Stimulated activated CD8-positive, alpha-beta memory T cell treated with anti-CD3 and anti-CD28 coated beads, Interleukin-4, amount 100 ng/mL, for 1 hour (primary cell): ENCODE measurements around the gene GDF11.

Experiments used
- DNase-seq, 2 donors: peaks; one replicate each; pipeline ENCODE4 v3.0.0-alpha.2; 2020; ENCODE audit warnings: low read depth in 2 of 2, low spot score in 1 of 2

GDF11 gene

GRCh38 chr12:55706568-55707218, 36.2 kb upstream of the GDF11 start:
- DNase-seq, result no peak

DNA sequence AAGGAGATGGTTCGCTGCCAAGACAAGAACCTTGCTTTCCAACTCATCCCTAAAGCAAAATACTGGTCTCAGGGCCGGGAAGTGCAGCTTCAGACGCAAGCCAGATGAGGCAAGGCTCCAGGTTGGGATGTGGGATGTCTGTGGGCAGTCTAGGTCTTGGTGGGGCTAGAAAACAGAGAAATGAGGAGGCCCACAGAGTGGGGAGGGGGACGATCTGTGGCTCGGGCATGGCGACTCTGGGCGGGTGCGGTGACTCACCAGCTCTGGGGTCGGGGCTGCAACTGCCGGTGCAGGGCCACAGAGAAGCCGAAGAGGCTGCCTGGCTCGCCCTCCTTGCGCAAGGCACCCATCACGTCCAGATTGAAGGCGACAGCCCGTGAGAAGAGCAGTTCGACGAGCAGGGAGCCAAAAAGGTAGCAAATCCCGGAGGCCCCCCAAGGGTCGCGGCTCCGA, 35.7 kb upstream of the GDF11 start:
- no peak for DNase-seq

GRCh38 chr12:55707841-55708694, 34.9 kb upstream of the GDF11 start, which contains the start of gene ITGA7:
ITGA7 (minus strand) TSS chr12:55707904; CDS start chr12:55707682, 222 bp downstream.
- DNase-seq, result no peak

GRCh38 chr12:55708695-55709233, 34.2 kb upstream of the GDF11 start:
- no peak for DNase-seq

DNA sequence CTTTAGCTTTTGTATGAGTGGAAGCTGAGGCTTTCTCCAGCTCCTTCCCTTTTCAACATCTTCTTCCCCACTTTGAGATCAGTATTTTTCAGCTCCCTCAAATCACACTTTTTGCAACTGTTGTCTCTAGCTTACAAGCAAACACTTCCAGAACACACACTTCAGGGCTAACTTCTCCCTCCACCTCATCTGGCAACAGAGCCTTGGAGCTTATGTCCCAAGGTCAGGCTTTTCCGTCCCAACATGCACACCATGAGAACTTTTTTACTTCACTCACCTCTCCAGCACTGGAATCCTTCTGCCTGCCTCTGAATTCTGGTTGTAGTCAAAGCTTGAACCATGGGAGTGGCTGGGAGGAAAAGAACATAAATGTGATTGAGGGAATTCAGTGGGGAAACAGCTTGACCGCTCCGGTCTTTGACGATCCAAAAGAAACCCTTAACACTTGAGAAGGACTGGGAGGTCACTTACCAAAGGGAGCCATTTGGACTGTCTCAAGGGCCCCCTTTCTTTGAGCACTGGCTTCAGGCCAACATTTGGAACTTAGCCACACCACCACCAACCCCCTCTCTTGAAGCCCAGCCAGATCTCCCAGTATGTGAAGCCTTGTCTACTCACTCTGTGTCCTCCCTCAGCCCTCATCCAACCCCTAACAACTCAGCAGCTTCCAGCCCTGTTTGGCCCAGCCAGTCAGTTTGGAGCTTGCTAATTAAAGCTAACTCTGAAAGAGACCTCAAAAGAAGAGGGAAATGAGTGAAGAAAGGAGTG, 31.0 kb upstream of the GDF11 start:
- DNase-seq, result no peak

GRCh38 chr12:55712700-55713415, 30.1 kb upstream of the GDF11 start:
- no peak for DNase-seq

DNA sequence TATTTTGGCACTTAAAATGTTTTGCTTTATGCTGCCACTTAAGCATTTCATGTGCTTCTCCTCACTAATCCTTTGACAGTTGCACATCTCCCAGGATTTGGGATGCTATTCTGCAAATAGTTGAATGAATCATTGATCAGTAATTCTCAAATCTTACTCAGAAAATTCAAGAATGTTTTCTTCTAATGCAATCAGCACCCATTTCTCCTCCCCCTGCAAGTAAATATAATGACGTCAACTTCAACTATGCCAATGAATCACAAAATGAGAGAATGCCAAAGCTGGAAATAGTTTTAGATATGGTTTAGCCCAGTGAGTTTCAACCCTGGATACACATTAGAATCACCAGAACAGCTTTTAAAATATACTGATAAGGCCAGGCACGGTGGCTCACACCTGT, 29.2 kb upstream of the GDF11 start:
- DNase-seq, result no peak

GRCh38 chr12:55715169-55715764, 27.7 kb upstream of the GDF11 start:
- no peak for DNase-seq

GRCh38 chr12:55715833-55716581, 26.9 kb upstream of the GDF11 start, which contains the start of gene BLOC1S1:
BLOC1S1 (plus strand) TSS chr12:55716046; CDS start chr12:55716052, 6 bp downstream.
- peak; percentile 77 to 84 for DNase-seq

- no peak for DNase-seq
These were observed 26.4 kb upstream of the GDF11 start for GRCh38 chr12:55716582-55716957.

DNA sequence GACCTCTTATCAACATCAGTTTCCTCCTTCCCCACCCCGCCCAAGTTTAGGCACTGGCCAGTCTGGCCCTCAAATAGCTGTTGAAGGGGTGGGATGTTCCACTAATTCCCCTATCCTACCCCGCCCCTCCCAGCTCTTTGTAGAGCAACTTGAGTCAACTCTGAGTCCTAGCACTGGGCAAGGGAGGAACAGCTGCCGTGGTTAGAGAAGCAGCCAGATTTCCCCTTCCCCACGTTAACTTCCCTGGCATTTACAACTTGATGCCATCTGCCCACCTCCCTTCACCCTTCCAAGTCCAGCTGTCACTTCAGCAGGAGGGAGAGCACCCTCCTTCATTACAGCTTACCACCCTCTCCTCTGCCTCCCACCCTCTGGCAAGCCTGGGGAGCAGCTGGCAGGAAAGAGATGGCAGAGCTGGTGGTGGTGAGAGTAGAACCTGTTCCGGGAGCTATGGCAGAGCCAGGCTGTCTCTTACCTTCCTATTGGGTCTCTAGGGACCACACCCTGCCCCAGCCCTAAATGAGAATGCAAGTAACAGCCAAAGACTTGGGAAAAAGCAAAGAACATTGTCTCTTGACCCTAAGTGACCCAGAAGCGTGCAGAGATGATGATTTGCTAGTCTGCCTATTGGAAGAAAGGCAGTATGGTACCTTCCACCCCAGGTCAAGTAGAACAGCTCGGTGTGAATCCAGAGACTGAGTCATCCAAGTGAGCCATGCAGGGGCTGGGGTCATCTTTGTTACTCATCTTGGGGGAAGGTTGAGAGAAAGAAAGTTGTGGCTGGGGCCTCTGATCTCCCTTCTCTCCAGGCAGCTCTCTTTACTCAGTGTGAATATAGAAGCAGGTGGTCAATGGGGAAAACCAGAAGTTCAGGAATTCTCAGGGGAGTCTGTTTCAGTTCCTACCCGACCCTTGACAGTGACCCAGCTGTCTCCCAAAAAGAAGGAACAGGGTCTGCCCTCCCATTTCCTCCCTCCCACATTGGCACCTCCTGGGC, 25.6 kb upstream of the GDF11 start:
- DNase-seq, result no peak

- no peak for DNase-seq
These were observed 24.9 kb upstream of the GDF11 start for GRCh38 chr12:55718015-55718414.

DNA sequence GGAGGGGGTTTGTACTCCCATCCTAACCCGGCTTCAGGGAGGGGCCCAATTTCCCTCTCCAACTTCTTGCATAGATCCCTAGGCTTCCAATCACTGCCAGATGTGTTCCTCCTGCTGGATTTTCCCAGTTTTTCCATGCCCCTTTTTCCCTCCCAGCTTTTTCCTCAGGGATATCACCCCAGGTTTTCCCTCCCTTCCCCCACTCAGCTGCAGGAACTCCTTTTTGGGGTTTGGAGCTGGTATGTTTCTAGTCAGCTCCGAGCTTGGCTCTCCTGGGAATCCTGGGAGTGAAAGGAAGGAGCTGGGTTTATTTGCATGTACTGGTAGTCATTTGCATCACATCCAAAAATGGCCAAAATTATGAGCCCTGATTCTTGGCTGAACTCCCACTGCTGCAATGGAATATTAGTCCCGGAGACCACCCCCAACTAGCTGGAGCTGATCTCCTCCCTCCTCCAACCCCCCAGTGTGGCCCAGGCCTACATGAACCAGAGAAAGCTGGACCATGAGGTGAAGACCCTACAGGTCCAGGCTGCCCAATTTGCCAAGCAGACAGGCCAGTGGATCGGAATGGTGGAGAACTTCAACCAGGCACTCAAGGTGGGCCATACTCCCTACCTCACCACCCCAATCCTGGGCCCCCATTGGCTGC, 24.2 kb upstream of the GDF11 start:
- DNase-seq, result no peak

DNA sequence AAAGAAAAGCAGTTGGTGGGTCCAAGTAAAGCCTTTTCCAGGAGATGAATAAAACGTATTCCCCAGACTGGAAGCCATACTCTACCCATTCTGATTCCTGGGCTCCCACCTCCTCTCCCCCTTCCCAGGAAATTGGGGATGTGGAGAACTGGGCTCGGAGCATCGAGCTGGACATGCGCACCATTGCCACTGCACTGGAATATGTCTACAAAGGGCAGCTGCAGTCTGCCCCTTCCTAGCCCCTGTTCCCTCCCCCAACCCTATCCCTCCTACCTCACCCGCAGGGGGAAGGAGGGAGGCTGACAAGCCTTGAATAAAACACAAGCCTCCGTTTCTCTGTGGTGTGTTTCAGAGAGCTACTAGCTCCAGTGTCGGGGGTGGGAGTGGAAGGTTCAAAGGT, 23.6 kb upstream of the GDF11 start:
- no peak for DNase-seq

- no peak for DNase-seq
These were observed 22.8 kb upstream of the GDF11 start, which contains the start of gene RDH5 for GRCh38 chr12:55720071-55720564. RDH5 (plus strand) TSS chr12:55720393; CDS start chr12:55721185, 792 bp downstream.

- DNase-seq, result no peak
These were observed 22.0 kb upstream of the GDF11 start for GRCh38 chr12:55720894-55721444.

DNA sequence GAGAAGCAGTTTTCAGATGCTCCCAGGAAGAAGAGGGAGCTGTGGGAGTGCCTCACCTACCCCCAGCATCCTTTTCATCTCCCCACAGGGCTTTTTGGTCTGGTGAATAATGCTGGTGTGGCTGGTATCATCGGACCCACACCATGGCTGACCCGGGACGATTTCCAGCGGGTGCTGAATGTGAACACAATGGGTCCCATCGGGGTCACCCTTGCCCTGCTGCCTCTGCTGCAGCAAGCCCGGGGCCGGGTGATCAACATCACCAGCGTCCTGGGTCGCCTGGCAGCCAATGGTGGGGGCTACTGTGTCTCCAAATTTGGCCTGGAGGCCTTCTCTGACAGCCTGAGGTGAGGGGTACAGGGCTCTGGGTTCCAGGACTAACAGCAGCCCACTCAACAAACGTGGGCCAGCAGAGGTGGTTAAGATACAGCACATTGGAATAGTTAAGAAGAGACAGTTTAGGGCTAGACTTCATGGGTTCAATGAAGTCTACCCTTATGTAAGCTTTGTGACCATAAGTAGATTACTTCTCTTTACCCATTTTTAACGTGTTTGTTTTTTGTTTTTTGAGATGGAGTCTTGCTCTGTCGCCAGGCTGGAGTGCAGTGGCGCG, 21.2 kb upstream of the GDF11 start:
- no peak for DNase-seq
